A204.1 (cell line): ENCODE measurements around the gene CLDN8.

ENCODE experiments used
- FAIRE-seq: peaks from 2 replicates; lab custom pipeline; 2012; peaks lifted over from hg19 to GRCh38; lab: Jason Lieb, UNC

CLDN8 gene

GRCh38 chr21:30216041-30216723 lies at the start of gene CLDN8:
TSS of gene CLDN8 (minus strand) at chr21:30216097. CDS start at chr21:30215925, 172 bp downstream.
- FAIRE-seq, result no peak

- no peak for FAIRE-seq
Measured at GRCh38 chr21:30257773-30258172, 41.9 kb upstream of the CLDN8 start.

- FAIRE-seq, result no peak
Measured at GRCh38 chr21:30256100-30256499, 40.2 kb upstream of the CLDN8 start.

GRCh38 chr21:30255679-30256078 lies 39.8 kb upstream of the CLDN8 start:
- FAIRE-seq, result no peak

- no peak for FAIRE-seq
Measured at GRCh38 chr21:30251781-30252180, 35.9 kb upstream of the CLDN8 start.

GRCh38 chr21:30249936-30250335 lies 34.0 kb upstream of the CLDN8 start:
- FAIRE-seq, result no peak

GRCh38 chr21:30248844-30249243 lies 32.9 kb upstream of the CLDN8 start:
- no peak for FAIRE-seq

GRCh38 chr21:30245061-30245460 lies 29.2 kb upstream of the CLDN8 start:
- FAIRE-seq, result no peak

GRCh38 chr21:30243691-30244090 lies 27.8 kb upstream of the CLDN8 start:
- no peak for FAIRE-seq

GRCh38 chr21:30240661-30241060 lies 24.8 kb upstream of the CLDN8 start:
- FAIRE-seq, result no peak

- no peak for FAIRE-seq
Measured at GRCh38 chr21:30238168-30238567, 22.3 kb upstream of the CLDN8 start.

GRCh38 chr21:30234643-30235042 lies 18.7 kb upstream of the CLDN8 start:
- no peak for FAIRE-seq

- FAIRE-seq, result no peak
Measured at GRCh38 chr21:30234050-30234449, 18.2 kb upstream of the CLDN8 start.

- FAIRE-seq, result no peak
Measured at GRCh38 chr21:30233228-30234020, 17.5 kb upstream of the CLDN8 start.

- FAIRE-seq, result no peak
Measured at GRCh38 chr21:30232011-30232410, 16.1 kb upstream of the CLDN8 start.

- FAIRE-seq, result no peak
Measured at GRCh38 chr21:30227633-30228404, 11.9 kb upstream of the CLDN8 start.

- FAIRE-seq, result no peak
Measured at GRCh38 chr21:30227128-30227527, 11.2 kb upstream of the CLDN8 start.

- no peak for FAIRE-seq
Measured at GRCh38 chr21:30223596-30223995, 7.7 kb upstream of the CLDN8 start.

GRCh38 chr21:30222724-30223123 lies 6.8 kb upstream of the CLDN8 start:
- FAIRE-seq, result no peak

GRCh38 chr21:30211071-30211470 lies 4.8 kb downstream of the CLDN8 start:
- no peak for FAIRE-seq

GRCh38 chr21:30209601-30210000 lies 6.3 kb downstream of the CLDN8 start:
- FAIRE-seq, result no peak

GRCh38 chr21:30207252-30207579 lies 8.7 kb downstream of the CLDN8 start:
- FAIRE-seq, result no peak

GRCh38 chr21:30206551-30207251 lies 9.2 kb downstream of the CLDN8 start:
- FAIRE-seq, result no peak
